ENCODE results near the gene LRRC9. TPM values are rescaled to one million over a fixed set of nuclear protein-coding genes. Genes with fewer than 3 reads are reported as not detected.
A peak's percentile ranks its signal among the peaks of the same experiment; 100 is the strongest.

The LRRC9 gene
- total and polyA plus RNA-seq, 2 donors from 2014 or later = not detected

GRCh38 chr14:59882957-59883356 lies 37.0 kb upstream of the LRRC9 start:
- H3K4me3 ChIP-seq (ENCODE audit: low read length in 3 of 3) = no peak overlapping the region
- no peaks in the 10 kb centered on the region for H3K36me3 ChIP-seq (ENCODE audit: control insufficient read depth in 2 of 3, insufficient read depth in 3 of 3, low read length in 3 of 3)
- DNase-seq (no peak), FAIRE-seq (no peak)
- no peaks in the 10 kb centered on the region for H3K4me1 ChIP-seq (ENCODE audit: control insufficient read depth in 2 of 3, insufficient read depth in 2 of 3, low read depth in 1 of 3, low read length in 3 of 3)
- intact Hi-C loops (cut with DNase I) = no loop called here
- no peak overlapping the region for H3K9ac ChIP-seq (ENCODE audit: low read length in 3 of 3)
- TF ChIP-seq CTCF (IDR thresholded peaks at IDR 0.05; ENCODE audit: borderline replicate concordance, extremely low read depth, insufficient read depth) = no peak
- no peaks in the 10 kb centered on the region for H3K9me3 ChIP-seq (ENCODE audit: control insufficient read depth in 2 of 3, insufficient read depth in 1 of 3, low read length in 3 of 3)
- H3K27me3 ChIP-seq (ENCODE audit: control insufficient read depth, insufficient read depth, low read length) = no peaks in the 10 kb centered on the region
- H3K27ac ChIP-seq (ENCODE audit: low read depth in 2 of 2, low read length in 2 of 2) = no peak overlapping the region

GRCh38 chr14:59890676-59891075 lies 29.3 kb upstream of the LRRC9 start:
- Histone ChIP-seq H3K4me1 (ENCODE audit: control insufficient read depth in 2 of 3, insufficient read depth in 2 of 3, low read depth in 1 of 3, low read length in 3 of 3) (no peaks in the 10 kb centered on the region), H3K27ac (ENCODE audit: low read depth in 2 of 2, low read length in 2 of 2) (no peak overlapping the region), H3K36me3 (ENCODE audit: control insufficient read depth in 2 of 3, insufficient read depth in 3 of 3, low read length in 3 of 3) (no peaks in the 10 kb centered on the region), H3K4me3 (ENCODE audit: low read length in 3 of 3) (no peak overlapping the region), H3K9me3 (ENCODE audit: control insufficient read depth in 2 of 3, insufficient read depth in 1 of 3, low read length in 3 of 3) (no peaks in the 10 kb centered on the region), H3K27me3 (ENCODE audit: control insufficient read depth, insufficient read depth, low read length) (no peaks in the 10 kb centered on the region), H3K9ac (ENCODE audit: low read length in 3 of 3) (no peak overlapping the region)
- DNase-seq (no peak), FAIRE-seq (no peak)
- no peak for TF ChIP-seq CTCF (IDR thresholded peaks at IDR 0.05; ENCODE audit: borderline replicate concordance, extremely low read depth, insufficient read depth)
- intact Hi-C loops (cut with DNase I) = no loop called here

- intact Hi-C loops (cut with DNase I) = no loop called here
- no peak overlapping the region for H3K9ac ChIP-seq (ENCODE audit: low read length in 3 of 3)
- TF ChIP-seq CTCF (IDR thresholded peaks at IDR 0.05; ENCODE audit: borderline replicate concordance, extremely low read depth, insufficient read depth) = no peak
- FAIRE-seq (no peak), DNase-seq (no peak)
- no peak overlapping the region for H3K27ac ChIP-seq (ENCODE audit: low read depth in 2 of 2, low read length in 2 of 2)
- H3K27me3 ChIP-seq (ENCODE audit: control insufficient read depth, insufficient read depth, low read length) = no peaks in the 10 kb centered on the region
- no peaks in the 10 kb centered on the region for H3K9me3 ChIP-seq (ENCODE audit: control insufficient read depth in 2 of 3, insufficient read depth in 1 of 3, low read length in 3 of 3)
- H3K36me3 ChIP-seq (ENCODE audit: control insufficient read depth in 2 of 3, insufficient read depth in 3 of 3, low read length in 3 of 3) = no peaks in the 10 kb centered on the region
- H3K4me1 ChIP-seq (ENCODE audit: control insufficient read depth in 2 of 3, insufficient read depth in 2 of 3, low read depth in 1 of 3, low read length in 3 of 3) = no peaks in the 10 kb centered on the region
- no peak overlapping the region for H3K4me3 ChIP-seq (ENCODE audit: low read length in 3 of 3)
These were observed 24.2 kb upstream of the LRRC9 start for GRCh38 chr14:59895721-59896120.

- intact Hi-C loops (cut with DNase I) = no loop called here
- H3K9me3 ChIP-seq (ENCODE audit: control insufficient read depth in 2 of 3, insufficient read depth in 1 of 3, low read length in 3 of 3) = no peaks in the 10 kb centered on the region
- peak; percentile 38 for TF ChIP-seq CTCF (IDR thresholded peaks at IDR 0.05; ENCODE audit: borderline replicate concordance, extremely low read depth, insufficient read depth)
- no peak for FAIRE-seq
- H3K27ac ChIP-seq (ENCODE audit: low read depth in 2 of 2, low read length in 2 of 2) = no peak overlapping the region
- no peak overlapping the region for H3K4me3 ChIP-seq (ENCODE audit: low read length in 3 of 3)
- peak in 4 of 5 donors; percentile 29 to 54 (median 44) for DNase-seq
- H3K27me3 ChIP-seq (ENCODE audit: control insufficient read depth, insufficient read depth, low read length) = no peaks in the 10 kb centered on the region
- H3K4me1 ChIP-seq (ENCODE audit: control insufficient read depth in 2 of 3, insufficient read depth in 2 of 3, low read depth in 1 of 3, low read length in 3 of 3) = no peaks in the 10 kb centered on the region
- H3K36me3 ChIP-seq (ENCODE audit: control insufficient read depth in 2 of 3, insufficient read depth in 3 of 3, low read length in 3 of 3) = no peaks in the 10 kb centered on the region
- H3K9ac ChIP-seq (ENCODE audit: low read length in 3 of 3) = no peak overlapping the region
These were observed 22.1 kb upstream of the LRRC9 start for GRCh38 chr14:59897757-59898383.
